ENCODE results near the gene SUGCT.

SUGCT gene

DNA sequence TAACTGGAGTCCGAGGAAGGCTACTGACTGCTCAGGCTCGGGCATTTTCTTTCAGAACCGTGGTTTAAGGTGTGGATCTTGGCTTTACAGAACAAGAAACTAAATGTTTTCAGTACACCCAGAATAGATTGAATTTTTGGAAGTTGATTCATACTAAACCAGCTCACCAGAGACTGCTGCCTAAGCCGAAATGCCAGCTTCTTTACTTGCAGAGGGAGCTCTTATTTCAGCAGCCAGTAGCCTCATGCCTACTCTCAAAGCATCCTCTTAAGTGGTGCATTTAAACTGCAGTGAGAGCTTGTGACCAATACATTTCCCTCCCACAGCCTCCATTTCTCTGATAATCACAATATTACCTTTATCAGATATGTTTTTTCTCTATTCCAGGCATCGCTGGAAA is 615.1 kb downstream of the SUGCT start:
- no peaks in the 10 kb centered on the region for H3K9me3 ChIP-seq (ENCODE audit: insufficient read depth, low read length, severe bottlenecking)
- H3K36me3 ChIP-seq (ENCODE audit: insufficient read depth, low read length): no peaks in the 10 kb centered on the region
- H3K9ac ChIP-seq (ENCODE audit: low read depth, low read length): no peak overlapping the region
- H2AFZ ChIP-seq (ENCODE audit: low read depth, low read length): peak overlapping the region; percentile 20; the same call in 1 of the 2 replicates
- no peaks in the 10 kb centered on the region for H3K79me2 ChIP-seq (ENCODE audit: insufficient read depth, low read length)
- H3K4me1 ChIP-seq (ENCODE audit: insufficient read depth, low read length): no peaks in the 10 kb centered on the region
- H3K4me3 ChIP-seq (ENCODE audit: low read depth in 1 of 2, low read length in 2 of 2): no peak overlapping the region
- no peak for DNase-seq
- no peaks in the 10 kb centered on the region for H4K20me1 ChIP-seq (ENCODE audit: insufficient read depth, low read length)
- H3K27me3 ChIP-seq (ENCODE audit: insufficient read depth, low read length, poor library complexity): no peaks in the 10 kb centered on the region
- TF ChIP-seq CTCF (IDR thresholded peaks at IDR 0.05; ENCODE audit: borderline replicate concordance, extremely low read depth, low read length, poor library complexity, severe bottlenecking) (no peak), EZH2 (IDR thresholded peaks at IDR 0.05; ENCODE audit: borderline replicate concordance, low read depth, low read length, severe bottlenecking) (no peak)
- ATAC-seq (ENCODE audit: insufficient read depth, low read depth): no peak
- H3K27ac ChIP-seq (ENCODE audit: low read length): no peak overlapping the region
- no peak overlapping the region for H3K4me2 ChIP-seq (ENCODE audit: insufficient read depth, low read length)

DNA sequence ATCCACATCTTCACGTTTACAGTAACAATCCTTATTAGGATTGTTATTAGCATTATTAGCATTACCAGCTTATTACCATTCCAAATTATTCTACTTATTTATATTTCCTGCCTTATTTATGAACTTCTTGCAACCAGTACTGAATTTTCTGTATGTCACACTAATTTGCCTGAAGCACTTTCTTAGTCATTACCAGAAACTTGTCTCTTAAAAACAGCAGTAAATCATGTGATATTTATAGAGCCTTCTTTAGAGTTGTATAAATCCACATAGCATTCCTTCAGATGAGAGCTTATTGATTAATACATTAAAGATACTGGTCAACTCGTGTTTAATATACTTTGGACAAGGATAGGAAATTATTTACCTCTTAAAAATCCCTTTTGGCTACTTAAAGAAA is 618.6 kb downstream of the SUGCT start:
- TF ChIP-seq CTCF (IDR thresholded peaks at IDR 0.05; ENCODE audit: borderline replicate concordance, extremely low read depth, low read length, poor library complexity, severe bottlenecking): no peak
- no peak for TF ChIP-seq EZH2 (IDR thresholded peaks at IDR 0.05; ENCODE audit: borderline replicate concordance, low read depth, low read length, severe bottlenecking)
- no peaks in the 10 kb centered on the region for H4K20me1 ChIP-seq (ENCODE audit: insufficient read depth, low read length)
- no peak overlapping the region for H3K9ac ChIP-seq (ENCODE audit: low read depth, low read length)
- no peak overlapping the region for H3K4me2 ChIP-seq (ENCODE audit: insufficient read depth, low read length)
- no peak overlapping the region for H2AFZ ChIP-seq (ENCODE audit: low read depth, low read length)
- no peaks in the 10 kb centered on the region for H3K79me2 ChIP-seq (ENCODE audit: insufficient read depth, low read length)
- H3K4me3 ChIP-seq (ENCODE audit: low read depth in 1 of 2, low read length in 2 of 2): no peak overlapping the region
- DNase-seq (no peak), ATAC-seq (ENCODE audit: insufficient read depth, low read depth) (no peak)
- H3K36me3 ChIP-seq (ENCODE audit: insufficient read depth, low read length): no peaks in the 10 kb centered on the region
- H3K27ac ChIP-seq (ENCODE audit: low read length): no peak overlapping the region
- no peaks in the 10 kb centered on the region for H3K4me1 ChIP-seq (ENCODE audit: insufficient read depth, low read length)
- H3K27me3 ChIP-seq (ENCODE audit: insufficient read depth, low read length, poor library complexity): no peaks in the 10 kb centered on the region
- no peaks in the 10 kb centered on the region for H3K9me3 ChIP-seq (ENCODE audit: insufficient read depth, low read length, severe bottlenecking)

DNA sequence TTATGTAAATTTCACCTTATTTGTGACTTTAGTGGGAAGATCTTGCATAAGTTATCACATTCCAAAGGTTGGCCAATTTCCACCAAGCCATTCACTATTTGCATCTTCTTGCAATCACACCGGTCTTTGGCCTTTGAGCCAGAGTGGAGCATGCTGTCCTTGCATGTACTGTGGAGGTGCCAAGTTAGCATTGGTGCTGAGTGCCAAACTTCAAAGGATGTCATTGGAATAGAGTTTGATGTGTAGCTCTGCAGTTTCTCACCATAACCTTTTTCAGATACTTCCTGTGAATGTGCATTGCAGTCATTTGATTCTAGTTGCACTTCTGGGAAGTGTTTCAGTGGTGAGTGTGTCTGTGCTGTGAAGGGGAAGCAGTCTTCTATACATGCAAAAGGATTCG is 620.6 kb downstream of the SUGCT start:
- Histone ChIP-seq H3K4me2 (ENCODE audit: insufficient read depth, low read length) (no peak overlapping the region), H2AFZ (ENCODE audit: low read depth, low read length) (no peak overlapping the region), H3K27me3 (ENCODE audit: insufficient read depth, low read length, poor library complexity) (no peaks in the 10 kb centered on the region), H3K9me3 (ENCODE audit: insufficient read depth, low read length, severe bottlenecking) (no peaks in the 10 kb centered on the region), H3K9ac (ENCODE audit: low read depth, low read length) (no peak overlapping the region), H3K4me1 (ENCODE audit: insufficient read depth, low read length) (no peaks in the 10 kb centered on the region), H3K27ac (ENCODE audit: low read length) (no peak overlapping the region), H3K36me3 (ENCODE audit: insufficient read depth, low read length) (no peaks in the 10 kb centered on the region), H3K79me2 (ENCODE audit: insufficient read depth, low read length) (no peaks in the 10 kb centered on the region), H4K20me1 (ENCODE audit: insufficient read depth, low read length) (no peaks in the 10 kb centered on the region), H3K4me3 (ENCODE audit: low read depth in 1 of 2, low read length in 2 of 2) (no peak overlapping the region)
- ATAC-seq (ENCODE audit: insufficient read depth, low read depth) (no peak), DNase-seq (no peak)
- no peak for TF ChIP-seq EZH2 (IDR thresholded peaks at IDR 0.05; ENCODE audit: borderline replicate concordance, low read depth, low read length, severe bottlenecking)
- TF ChIP-seq CTCF (IDR thresholded peaks at IDR 0.05; ENCODE audit: borderline replicate concordance, extremely low read depth, low read length, poor library complexity, severe bottlenecking): no peak

DNA sequence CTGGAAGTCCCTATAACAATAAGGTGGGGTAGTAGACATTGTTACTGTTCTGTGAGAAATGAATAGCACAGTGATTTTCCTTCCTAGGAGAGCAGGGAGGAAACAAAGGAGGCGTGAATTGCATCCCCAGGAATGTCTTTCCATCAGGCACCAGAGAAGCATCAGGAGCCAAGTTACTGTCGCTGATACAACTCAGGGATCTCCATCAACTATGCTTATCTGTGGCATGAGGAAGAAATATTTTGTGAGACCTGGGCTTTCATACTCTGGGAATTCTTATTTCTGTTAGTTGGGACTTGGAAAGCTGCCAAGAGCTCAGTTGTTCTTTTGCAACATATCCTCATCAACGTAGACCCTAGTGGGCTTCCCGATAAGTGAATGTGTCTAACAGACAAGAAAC is 622.3 kb downstream of the SUGCT start:
- ATAC-seq (ENCODE audit: insufficient read depth, low read depth) (no peak), DNase-seq (no peak)
- no peaks in the 10 kb centered on the region for H3K36me3 ChIP-seq (ENCODE audit: insufficient read depth, low read length)
- no peak overlapping the region for H3K4me2 ChIP-seq (ENCODE audit: insufficient read depth, low read length)
- H3K79me2 ChIP-seq (ENCODE audit: insufficient read depth, low read length): no peaks in the 10 kb centered on the region
- H3K27me3 ChIP-seq (ENCODE audit: insufficient read depth, low read length, poor library complexity): no peaks in the 10 kb centered on the region
- no peak overlapping the region for H3K4me3 ChIP-seq (ENCODE audit: low read depth in 1 of 2, low read length in 2 of 2)
- no peak overlapping the region for H3K9ac ChIP-seq (ENCODE audit: low read depth, low read length)
- H2AFZ ChIP-seq (ENCODE audit: low read depth, low read length): no peak overlapping the region
- no peak overlapping the region for H3K27ac ChIP-seq (ENCODE audit: low read length)
- no peaks in the 10 kb centered on the region for H3K4me1 ChIP-seq (ENCODE audit: insufficient read depth, low read length)
- no peak for TF ChIP-seq CTCF (IDR thresholded peaks at IDR 0.05; ENCODE audit: borderline replicate concordance, extremely low read depth, low read length, poor library complexity, severe bottlenecking)
- TF ChIP-seq EZH2 (IDR thresholded peaks at IDR 0.05; ENCODE audit: borderline replicate concordance, low read depth, low read length, severe bottlenecking): no peak
- H4K20me1 ChIP-seq (ENCODE audit: insufficient read depth, low read length): no peaks in the 10 kb centered on the region
- H3K9me3 ChIP-seq (ENCODE audit: insufficient read depth, low read length, severe bottlenecking): no peaks in the 10 kb centered on the region

Measured in DND-41 (cell line).